Liver (tissue), 9 donors: ENCODE results near the gene CMIP. TPM values are rescaled to one million over a fixed set of nuclear protein-coding genes. Genes with fewer than 3 reads are reported as not detected.

Source experiments
- DNase-seq: peaks from one replicate; pipeline ENCODE4 v3.0.0-alpha.2; 2017; ENCODE audit warnings: low spot score
- H3K27ac ChIP-seq, 2 donors: one replicate each; pipeline ENCODE4 v1.7.0; 2013; ENCODE audit warnings: inconsistent platforms in 2 of 2, low read length in 2 of 2, control low read depth in 1 of 2, low read depth in 1 of 2, mild to moderate bottlenecking in 1 of 2
- H3K27me3 ChIP-seq, 4 donors: one replicate each; pipeline versions ENCODE4 v1.6.1 to v1.7.0; 2013; ENCODE audit warnings: low read length in 3 of 4, inconsistent platforms in 1 of 4, mild to moderate bottlenecking in 1 of 4, moderate library complexity in 1 of 4; ENCODE audit not compliant: control insufficient read depth in 4 of 4, insufficient read depth in 4 of 4
- H3K36me3 ChIP-seq, 4 donors: one replicate each; pipeline versions ENCODE4 v1.6.1 to v1.7.0; 2013; ENCODE audit warnings: low read length in 3 of 4, mild to moderate bottlenecking in 3 of 4, low read depth in 1 of 4, moderate library complexity in 1 of 4; ENCODE audit not compliant: control insufficient read depth in 4 of 4, insufficient read depth in 3 of 4
- H3K4me1 ChIP-seq, 4 donors: one replicate each; pipeline versions ENCODE4 v1.6.1 to v1.7.0; 2013; ENCODE audit warnings: low read length in 3 of 4, mild to moderate bottlenecking in 3 of 4, moderate library complexity in 1 of 4; ENCODE audit not compliant: control insufficient read depth in 4 of 4, insufficient read depth in 4 of 4
- H3K4me3 ChIP-seq, 3 donors: one replicate each; pipeline versions ENCODE4 v1.6.1 to v1.7.0; 2013; ENCODE audit warnings: low read length in 3 of 3, control low read depth in 1 of 3, low read depth in 1 of 3, mild to moderate bottlenecking in 1 of 3
- H3K9ac ChIP-seq, 2 donors: one replicate each; pipeline ENCODE4 v1.7.0; 2013; ENCODE audit warnings: low read length in 2 of 2, mild to moderate bottlenecking in 2 of 2, moderate library complexity in 2 of 2, control low read depth in 1 of 2, low read depth in 1 of 2
- H3K9me3 ChIP-seq, 4 donors: one replicate each; pipeline versions ENCODE4 v1.6.1 to v1.7.0; 2013; ENCODE audit warnings: low read length in 3 of 4; ENCODE audit not compliant: control insufficient read depth in 4 of 4
- EGR1 ChIP-seq, 2 donors: IDR thresholded peaks; 2 replicates each; pipeline ENCODE4 v1.6.1; 2016 to 2018; ENCODE audit warnings: antibody characterized with exemption in 2 of 2, low read depth in 2 of 2
- FOXA1 ChIP-seq: IDR thresholded peaks from 2 replicates; pipeline ENCODE4 v1.6.1; 2016; ENCODE audit warnings: antibody characterized with exemption
- FOXA2 ChIP-seq: IDR thresholded peaks from 2 replicates; pipeline ENCODE4 v1.6.1; 2016; ENCODE audit warnings: antibody characterized with exemption
- HNF4A ChIP-seq, 2 donors: conservative IDR thresholded peaks; 2 replicates each; pipeline ENCODE4 v1.6.1; 2016; ENCODE audit warnings: antibody characterized with exemption in 2 of 2, mild to moderate bottlenecking in 2 of 2
- HNF4G ChIP-seq: IDR thresholded peaks from 2 replicates; pipeline ENCODE4 v1.6.1; 2016; ENCODE audit warnings: antibody characterized with exemption
- JUND ChIP-seq, 2 donors: IDR thresholded peaks; 2 replicates each; pipeline ENCODE4 v1.6.1; 2016; ENCODE audit warnings: antibody characterized with exemption in 2 of 2
- NR2F2 ChIP-seq: IDR thresholded peaks from 2 replicates; pipeline ENCODE4 v1.6.1; 2016; ENCODE audit warnings: antibody characterized with exemption
- RAD21 ChIP-seq, 2 donors: IDR thresholded peaks; 2 replicates each; pipeline ENCODE4 v1.6.1; 2016; ENCODE audit warnings: antibody characterized with exemption in 2 of 2, mild to moderate bottlenecking in 2 of 2
- RXRA ChIP-seq, 2 donors: IDR thresholded peaks; 2 replicates each; pipeline ENCODE4 v1.6.1; 2017 to 2018; ENCODE audit warnings: antibody characterized with exemption in 2 of 2, mild to moderate bottlenecking in 1 of 2
- SP1 ChIP-seq: IDR thresholded peaks from 2 replicates; pipeline ENCODE4 v1.6.1; 2018; ENCODE audit warnings: antibody characterized with exemption, mild to moderate bottlenecking
- TAF1 ChIP-seq: conservative IDR thresholded peaks from 2 replicates; pipeline ENCODE4 v1.6.1; 2016; ENCODE audit warnings: antibody characterized with exemption, mild to moderate bottlenecking
- YY1 ChIP-seq: IDR thresholded peaks from 2 replicates; pipeline ENCODE4 v1.6.1; 2016; ENCODE audit warnings: antibody characterized with exemption, mild to moderate bottlenecking
- WGBS: extraction: QIAGEN DNeasy Blood & Tissue Kit; methylation state at CpG from one replicate; pipeline ENCODE4 v1.1.7; 2013; 5-methylcytosine and 5-hydroxymethylcytosine counted together
- polyA plus RNA-seq, 2 donors: library from polyadenylated mRNA; stranded (reverse) in 1 of 2; unstranded in 1 of 2; fragments of 200-250 nt in 1 of 2; fragments of >200 nt in 1 of 2; fragmentation: Nextera tagmentation in 1 of 2; extraction: Ambion mirVana in 1 of 2; gene quantifications; one replicate each; pipeline versions ENCODE4 v1.2.1 to v1.2.3, GENCODE V29; 2013 to 2015
- total RNA-seq, 2 donors: library from RNA; depleted of rRNA; stranded (reverse); fragments of >200 nt; gene quantifications; one replicate each; pipeline ENCODE4 v1.2.3, GENCODE V29; 2014
- TF ChIP-seq, protein P1 (sequence below): IDR thresholded peaks from 2 replicates; pipeline ENCODE4 v1.6.1; 2016; ENCODE audit warnings: antibody characterized with exemption
- TF ChIP-seq, protein P2 (sequence below): fragments of 150-350 bp; IDR thresholded peaks from 2 replicates; pipeline ENCODE4 v1.5.1; 2017; ENCODE audit warnings: improper control_type of control experiment, low read depth, low read length; ENCODE audit not compliant: missing input control
- TF ChIP-seq, protein P3 (sequence below): IDR thresholded peaks from 2 replicates; pipeline ENCODE4 v1.6.1; 2016; ENCODE audit warnings: antibody characterized with exemption
- TF ChIP-seq, protein P4 (sequence below): IDR thresholded peaks from 2 replicates; pipeline ENCODE4 v1.6.1; 2016; ENCODE audit warnings: antibody characterized with exemption
- TF ChIP-seq, protein P5 (sequence below): IDR thresholded peaks from 2 replicates; pipeline ENCODE4 v1.6.1; 2016; ENCODE audit warnings: antibody characterized with exemption, mild to moderate bottlenecking
- donor health status: healthy.
- donor health status: healthy.
- donor health status: healthy.
- donor health status: healthy.
- donor health status: healthy.

Gene CMIP
- total and polyA plus RNA-seq, 4 donors, result 1.7 to 15.6 (median 10.1) TPM

DNA sequence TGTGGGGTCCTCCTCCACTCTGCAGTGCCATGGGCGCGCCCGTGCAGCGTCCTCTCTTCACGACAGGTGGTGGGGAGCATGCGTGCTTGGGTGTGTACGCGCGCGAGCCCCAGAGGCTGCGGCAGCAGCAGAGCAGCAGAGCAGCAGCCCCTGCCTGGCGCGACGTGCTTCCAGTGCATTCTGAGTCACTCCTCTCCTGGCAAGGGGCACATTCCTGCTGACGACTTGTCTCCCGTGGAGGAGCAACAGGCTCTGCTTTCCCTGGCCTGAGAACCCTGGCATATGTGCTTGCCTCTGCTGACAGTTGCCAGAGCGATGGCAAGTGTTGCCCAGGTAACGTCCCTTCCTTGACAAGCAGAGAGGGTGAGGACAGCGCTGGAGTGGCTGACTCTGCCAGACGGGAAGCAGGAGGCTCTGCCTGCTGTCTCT, 200.7 kb downstream of the CMIP start:
- H3K9ac ChIP-seq, result no peak overlapping the region
- H3K27me3 ChIP-seq, result no peaks in the 10 kb centered on the region
- TF ChIP-seq, protein P1, sequence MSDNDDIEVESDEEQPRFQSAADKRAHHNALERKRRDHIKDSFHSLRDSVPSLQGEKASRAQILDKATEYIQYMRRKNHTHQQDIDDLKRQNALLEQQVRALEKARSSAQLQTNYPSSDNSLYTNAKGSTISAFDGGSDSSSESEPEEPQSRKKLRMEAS, result no peak
- TF ChIP-seq, protein P2, sequence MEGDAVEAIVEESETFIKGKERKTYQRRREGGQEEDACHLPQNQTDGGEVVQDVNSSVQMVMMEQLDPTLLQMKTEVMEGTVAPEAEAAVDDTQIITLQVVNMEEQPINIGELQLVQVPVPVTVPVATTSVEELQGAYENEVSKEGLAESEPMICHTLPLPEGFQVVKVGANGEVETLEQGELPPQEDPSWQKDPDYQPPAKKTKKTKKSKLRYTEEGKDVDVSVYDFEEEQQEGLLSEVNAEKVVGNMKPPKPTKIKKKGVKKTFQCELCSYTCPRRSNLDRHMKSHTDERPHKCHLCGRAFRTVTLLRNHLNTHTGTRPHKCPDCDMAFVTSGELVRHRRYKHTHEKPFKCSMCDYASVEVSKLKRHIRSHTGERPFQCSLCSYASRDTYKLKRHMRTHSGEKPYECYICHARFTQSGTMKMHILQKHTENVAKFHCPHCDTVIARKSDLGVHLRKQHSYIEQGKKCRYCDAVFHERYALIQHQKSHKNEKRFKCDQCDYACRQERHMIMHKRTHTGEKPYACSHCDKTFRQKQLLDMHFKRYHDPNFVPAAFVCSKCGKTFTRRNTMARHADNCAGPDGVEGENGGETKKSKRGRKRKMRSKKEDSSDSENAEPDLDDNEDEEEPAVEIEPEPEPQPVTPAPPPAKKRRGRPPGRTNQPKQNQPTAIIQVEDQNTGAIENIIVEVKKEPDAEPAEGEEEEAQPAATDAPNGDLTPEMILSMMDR, result no peak
- TF ChIP-seq EGR1 (IDR thresholded peaks at IDR 0.05; ENCODE audit: low read depth in 2 of 2) (no peak), NR2F2 (no peak), RXRA (IDR thresholded peaks at IDR 0.05) (no peak), FOXA1 (no peak), FOXA2 (no peak), TAF1 (no peak), HNF4G (no peak), RAD21 (IDR thresholded peaks at IDR 0.05) (no peak), YY1 (no peak), SP1 (no peak), HNF4A (conservative IDR thresholded peaks at IDR 0.05) (no peak)
- TF ChIP-seq, protein P3, sequence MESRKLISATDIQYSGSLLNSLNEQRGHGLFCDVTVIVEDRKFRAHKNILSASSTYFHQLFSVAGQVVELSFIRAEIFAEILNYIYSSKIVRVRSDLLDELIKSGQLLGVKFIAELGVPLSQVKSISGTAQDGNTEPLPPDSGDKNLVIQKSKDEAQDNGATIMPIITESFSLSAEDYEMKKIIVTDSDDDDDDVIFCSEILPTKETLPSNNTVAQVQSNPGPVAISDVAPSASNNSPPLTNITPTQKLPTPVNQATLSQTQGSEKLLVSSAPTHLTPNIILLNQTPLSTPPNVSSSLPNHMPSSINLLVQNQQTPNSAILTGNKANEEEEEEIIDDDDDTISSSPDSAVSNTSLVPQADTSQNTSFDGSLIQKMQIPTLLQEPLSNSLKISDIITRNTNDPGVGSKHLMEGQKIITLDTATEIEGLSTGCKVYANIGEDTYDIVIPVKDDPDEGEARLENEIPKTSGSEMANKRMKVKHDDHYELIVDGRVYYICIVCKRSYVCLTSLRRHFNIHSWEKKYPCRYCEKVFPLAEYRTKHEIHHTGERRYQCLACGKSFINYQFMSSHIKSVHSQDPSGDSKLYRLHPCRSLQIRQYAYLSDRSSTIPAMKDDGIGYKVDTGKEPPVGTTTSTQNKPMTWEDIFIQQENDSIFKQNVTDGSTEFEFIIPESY, result no peak
- TF ChIP-seq, protein P4, sequence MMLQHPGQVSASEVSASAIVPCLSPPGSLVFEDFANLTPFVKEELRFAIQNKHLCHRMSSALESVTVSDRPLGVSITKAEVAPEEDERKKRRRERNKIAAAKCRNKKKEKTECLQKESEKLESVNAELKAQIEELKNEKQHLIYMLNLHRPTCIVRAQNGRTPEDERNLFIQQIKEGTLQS, result no peak
- TF ChIP-seq, protein P5, sequence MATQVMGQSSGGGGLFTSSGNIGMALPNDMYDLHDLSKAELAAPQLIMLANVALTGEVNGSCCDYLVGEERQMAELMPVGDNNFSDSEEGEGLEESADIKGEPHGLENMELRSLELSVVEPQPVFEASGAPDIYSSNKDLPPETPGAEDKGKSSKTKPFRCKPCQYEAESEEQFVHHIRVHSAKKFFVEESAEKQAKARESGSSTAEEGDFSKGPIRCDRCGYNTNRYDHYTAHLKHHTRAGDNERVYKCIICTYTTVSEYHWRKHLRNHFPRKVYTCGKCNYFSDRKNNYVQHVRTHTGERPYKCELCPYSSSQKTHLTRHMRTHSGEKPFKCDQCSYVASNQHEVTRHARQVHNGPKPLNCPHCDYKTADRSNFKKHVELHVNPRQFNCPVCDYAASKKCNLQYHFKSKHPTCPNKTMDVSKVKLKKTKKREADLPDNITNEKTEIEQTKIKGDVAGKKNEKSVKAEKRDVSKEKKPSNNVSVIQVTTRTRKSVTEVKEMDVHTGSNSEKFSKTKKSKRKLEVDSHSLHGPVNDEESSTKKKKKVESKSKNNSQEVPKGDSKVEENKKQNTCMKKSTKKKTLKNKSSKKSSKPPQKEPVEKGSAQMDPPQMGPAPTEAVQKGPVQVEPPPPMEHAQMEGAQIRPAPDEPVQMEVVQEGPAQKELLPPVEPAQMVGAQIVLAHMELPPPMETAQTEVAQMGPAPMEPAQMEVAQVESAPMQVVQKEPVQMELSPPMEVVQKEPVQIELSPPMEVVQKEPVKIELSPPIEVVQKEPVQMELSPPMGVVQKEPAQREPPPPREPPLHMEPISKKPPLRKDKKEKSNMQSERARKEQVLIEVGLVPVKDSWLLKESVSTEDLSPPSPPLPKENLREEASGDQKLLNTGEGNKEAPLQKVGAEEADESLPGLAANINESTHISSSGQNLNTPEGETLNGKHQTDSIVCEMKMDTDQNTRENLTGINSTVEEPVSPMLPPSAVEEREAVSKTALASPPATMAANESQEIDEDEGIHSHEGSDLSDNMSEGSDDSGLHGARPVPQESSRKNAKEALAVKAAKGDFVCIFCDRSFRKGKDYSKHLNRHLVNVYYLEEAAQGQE, result no peak
- H3K27ac ChIP-seq, result no peak overlapping the region
- DNase-seq, result no peak
- no peak overlapping the region for H3K4me3 ChIP-seq
- no peaks in the 10 kb centered on the region for H3K9me3 ChIP-seq
- 92% methylated on average over 20 of the region's 20 CpGs for WGBS
- peaks cover 4 to 10% (median 7%) of the 10 kb centered on the region in 4 donors for H3K4me1 ChIP-seq
- peaks cover 0 to 3% (median 0%) of the 10 kb centered on the region in 4 donors for H3K36me3 ChIP-seq

DNA sequence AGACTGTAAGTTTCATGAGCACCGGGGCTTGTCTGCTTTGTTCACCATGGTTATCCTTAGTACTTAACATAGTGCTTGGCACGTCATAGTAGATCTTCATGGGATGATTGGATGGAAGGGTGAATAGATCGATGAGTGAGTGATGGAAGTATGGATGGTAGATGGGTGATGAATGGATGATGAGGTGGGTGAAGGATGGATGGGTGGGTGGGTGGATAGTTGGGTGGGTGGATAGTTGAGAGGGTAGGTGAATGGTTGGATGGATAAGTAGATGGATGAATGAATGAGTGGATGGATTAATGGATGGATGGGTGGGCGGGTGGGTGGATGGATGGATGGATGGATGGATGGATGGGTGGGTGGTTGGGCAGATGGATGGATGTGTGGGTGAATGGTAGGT, 201.3 kb downstream of the CMIP start:
- DNase-seq, result no peak
- Histone ChIP-seq H3K4me1 (peaks cover 4 to 10% (median 7%) of the 10 kb centered on the region in 4 donors), H3K27ac (no peak overlapping the region), H3K9me3 (no peaks in the 10 kb centered on the region), H3K27me3 (no peaks in the 10 kb centered on the region), H3K9ac (no peak overlapping the region), H3K4me3 (no peak overlapping the region), H3K36me3 (peaks cover 0 to 3% (median 0%) of the 10 kb centered on the region in 4 donors)
- 98% methylated on average over 4 of the region's 4 CpGs for WGBS
- TF ChIP-seq FOXA2 (no peak), HNF4G (no peak), SP1 (no peak), RAD21 (IDR thresholded peaks at IDR 0.05) (no peak), TAF1 (no peak), FOXA1 (no peak), JUND (IDR thresholded peaks at IDR 0.05) (no peak), EGR1 (IDR thresholded peaks at IDR 0.05; ENCODE audit: low read depth in 2 of 2) (no peak)
- TF ChIP-seq, protein P5, result no peak
- TF ChIP-seq, protein P4, result no peak
- TF ChIP-seq, protein P1, result no peak
- TF ChIP-seq, protein P2, result no peak
